GM21390 (cell line): ENCODE results near the gene P2RY6.
"Not testable (repeated sequence)": the region's sequence is repeated elsewhere in the genome, so short reads cannot be mapped to it uniquely, and the experiment has no call there.

Experiments
- ATAC-seq: cut with Tn5 transposase; IDR thresholded peaks from one replicate; pipeline ENCODE4 v1.9.1; 2021; ENCODE audit not compliant: unreplicated experiment

Gene P2RY6

DNA sequence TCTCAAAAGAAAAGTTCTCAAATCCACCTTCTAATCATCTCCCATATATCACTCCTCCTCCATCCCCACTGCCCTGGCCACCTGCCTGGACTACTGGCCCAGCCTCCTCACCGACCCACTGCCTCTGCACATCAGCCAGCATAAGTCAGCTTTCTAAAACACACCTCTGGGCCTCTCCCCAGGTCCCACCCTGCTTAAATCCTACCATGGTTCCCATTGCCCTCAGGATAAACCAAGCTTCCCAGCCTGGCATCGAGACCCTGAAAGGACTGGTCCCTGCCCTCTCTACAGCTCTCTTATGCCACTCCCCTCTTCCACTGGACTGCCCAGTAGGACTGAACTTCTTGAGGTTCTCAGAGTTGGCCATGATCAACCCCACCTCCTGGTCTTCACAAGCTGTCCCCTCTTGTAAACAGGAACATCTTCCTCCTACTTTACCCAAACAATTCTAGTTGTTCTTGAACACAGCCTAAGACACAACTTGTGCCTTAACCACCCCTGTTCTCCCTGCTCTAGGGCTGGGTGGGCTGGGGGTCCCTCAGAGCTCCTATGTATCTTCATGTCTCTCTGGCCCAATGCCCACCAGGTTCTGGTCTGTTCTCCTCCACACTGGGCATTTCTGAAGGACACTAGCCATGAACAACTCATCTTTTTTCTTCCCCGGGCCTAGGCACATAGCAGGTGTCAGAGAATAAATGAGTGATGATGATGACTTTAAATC is 12.6 kb upstream of the P2RY6 start:
- no peak for ATAC-seq

- no peak for ATAC-seq
Measured at GRCh38 chr11:73260127-73260457, 12.0 kb upstream of the P2RY6 start.

GRCh38 chr11:73262851-73263495 is 9.2 kb upstream of the P2RY6 start:
- no peak for ATAC-seq

GRCh38 chr11:73263640-73264039 is 8.5 kb upstream of the P2RY6 start:
- ATAC-seq = no peak

- no peak for ATAC-seq
Measured at GRCh38 chr11:73265278-73265810, 6.8 kb upstream of the P2RY6 start.

DNA sequence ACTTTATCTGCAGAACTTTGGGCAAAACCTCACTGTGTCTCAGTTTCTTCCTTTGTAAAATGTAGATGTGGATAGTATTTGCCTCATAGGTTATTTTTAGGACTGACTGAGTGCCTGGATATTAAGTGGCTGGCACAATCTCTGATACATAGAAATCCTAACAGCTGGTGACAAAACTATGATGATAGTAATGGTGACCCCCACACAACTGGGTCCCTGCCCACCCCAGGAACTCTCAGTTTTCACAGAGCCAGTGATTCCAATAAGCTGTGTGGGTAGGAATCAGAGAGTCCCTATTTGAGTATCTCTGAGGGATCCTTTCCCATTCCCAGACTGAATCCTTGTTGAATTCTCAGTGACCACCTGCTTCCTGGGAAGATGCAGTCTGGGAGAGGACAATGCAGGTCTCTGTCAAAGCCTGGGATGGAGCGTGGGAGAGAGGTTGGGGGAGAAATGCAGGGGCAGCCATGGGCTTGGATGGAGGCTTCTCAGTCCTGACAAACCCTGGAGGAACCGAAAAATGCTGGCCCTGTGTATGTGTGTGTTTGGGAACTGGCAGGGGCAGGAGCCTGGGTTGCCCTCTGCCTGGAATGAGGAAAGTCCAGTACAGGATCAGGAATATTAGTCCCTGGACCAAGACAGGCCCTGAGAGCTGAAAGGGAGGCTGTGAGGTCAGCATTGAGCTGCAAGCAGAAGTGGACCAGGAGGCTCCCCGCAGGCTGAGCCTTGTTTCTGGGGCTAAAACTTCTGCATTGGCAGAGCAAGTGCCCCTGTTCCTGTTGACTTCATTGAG is 6.1 kb upstream of the P2RY6 start:
- ATAC-seq = no peak

- no peak for ATAC-seq
Measured at GRCh38 chr11:73266646-73267020, 5.5 kb upstream of the P2RY6 start.

DNA sequence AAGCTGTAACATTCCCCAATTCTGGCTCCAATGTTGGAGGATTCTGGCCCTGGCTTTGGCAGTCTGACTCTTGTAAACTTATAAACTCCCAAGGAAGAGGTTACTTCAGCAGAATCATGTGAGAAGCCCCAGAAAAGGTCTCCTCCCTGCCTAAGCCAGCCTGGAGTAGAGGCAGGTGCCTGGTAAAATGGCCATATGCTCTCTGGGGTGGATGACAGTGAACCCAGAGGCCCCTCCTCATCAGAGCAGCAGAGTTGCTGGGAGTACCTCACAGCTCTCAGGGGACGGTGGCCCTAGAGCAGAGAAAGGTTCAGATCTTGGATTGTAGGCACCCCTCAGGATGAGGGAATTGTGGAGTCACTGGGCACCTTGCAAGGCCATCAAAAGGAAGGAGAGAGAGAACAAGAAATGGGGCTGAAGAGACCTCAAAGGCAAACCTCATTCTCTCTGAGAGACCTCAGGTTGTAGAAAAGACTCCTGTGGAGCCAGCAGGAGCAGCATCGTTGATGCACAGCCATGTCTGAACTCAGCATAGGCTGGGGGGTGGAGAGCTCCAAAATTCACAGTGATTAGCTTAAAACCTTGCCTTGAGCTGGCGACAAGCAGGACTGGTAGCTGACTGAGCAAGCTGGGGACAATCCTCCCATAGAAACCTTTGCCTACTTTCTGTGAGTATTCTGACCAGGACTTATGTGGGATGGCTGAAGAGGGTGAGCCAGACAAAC is 4.9 kb upstream of the P2RY6 start:
- ATAC-seq = no peak

- no peak for ATAC-seq
Measured at GRCh38 chr11:73267906-73268540, 4.1 kb upstream of the P2RY6 start.

GRCh38 chr11:73268671-73269271 is 3.4 kb upstream of the P2RY6 start:
- no peak for ATAC-seq

DNA sequence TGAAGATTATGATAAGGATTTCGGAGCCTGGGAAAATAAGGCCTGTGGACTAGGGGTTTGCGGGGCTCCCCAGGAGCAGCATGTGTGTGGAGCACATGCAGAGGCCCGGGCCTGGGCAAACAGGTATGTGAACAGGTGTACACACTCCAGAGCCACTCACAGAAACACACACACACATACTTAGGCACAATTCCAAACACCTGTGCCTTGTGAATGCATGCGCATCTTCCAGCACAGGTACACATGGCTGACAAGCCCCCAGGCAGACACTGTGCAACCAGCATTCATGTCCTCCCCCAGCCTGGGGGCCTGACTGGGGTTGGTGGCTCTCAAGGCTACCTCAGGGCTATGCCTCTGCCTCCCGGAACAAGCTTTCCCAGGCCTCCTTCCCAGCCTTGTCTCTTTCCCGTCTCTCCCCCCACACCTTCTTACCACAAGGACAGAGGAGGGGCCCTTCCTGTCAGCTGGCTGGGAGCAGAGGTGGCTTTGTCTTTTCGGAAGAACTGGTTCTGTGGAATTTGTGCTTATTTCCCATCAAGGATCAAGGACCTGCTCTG is 2.6 kb upstream of the P2RY6 start:
- ATAC-seq = no peak

GRCh38 chr11:73270016-73270854 is 1.9 kb upstream of the P2RY6 start:
- ATAC-seq = no peak

DNA sequence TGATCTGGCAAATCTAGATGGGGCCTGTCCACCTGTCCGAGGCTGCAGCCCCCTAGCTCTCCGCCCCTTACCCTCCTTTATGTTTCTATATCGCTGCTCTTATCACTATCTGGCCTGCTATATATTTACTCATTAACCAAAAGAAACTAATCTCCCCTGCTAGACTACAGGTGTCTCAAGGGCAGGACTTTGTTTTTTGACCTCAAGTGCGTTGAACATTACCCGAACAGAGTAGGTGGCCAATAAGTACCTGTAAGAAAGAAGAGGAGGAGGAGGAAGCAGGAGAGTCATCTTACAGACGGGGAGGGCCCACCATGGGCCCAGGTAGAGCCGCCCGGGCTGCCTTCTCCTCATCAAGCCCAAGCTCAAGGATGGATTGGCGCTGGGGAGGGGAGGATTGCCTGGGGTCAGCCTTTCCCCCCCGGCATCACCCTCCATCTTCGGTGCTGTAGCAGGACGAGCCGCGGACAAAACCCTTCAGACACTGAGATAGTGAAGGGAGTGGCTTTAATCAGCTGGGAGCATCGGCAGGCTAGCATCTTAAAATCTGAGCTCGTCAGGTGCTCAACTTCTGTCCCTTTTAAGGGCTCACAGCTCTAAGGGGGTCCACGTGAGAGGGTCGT is 1.2 kb upstream of the P2RY6 start:
- no peak for ATAC-seq

- ATAC-seq = not testable (repeated sequence)
Measured at GRCh38 chr11:73271478-73271865, 666 bp upstream of the P2RY6 start.

DNA sequence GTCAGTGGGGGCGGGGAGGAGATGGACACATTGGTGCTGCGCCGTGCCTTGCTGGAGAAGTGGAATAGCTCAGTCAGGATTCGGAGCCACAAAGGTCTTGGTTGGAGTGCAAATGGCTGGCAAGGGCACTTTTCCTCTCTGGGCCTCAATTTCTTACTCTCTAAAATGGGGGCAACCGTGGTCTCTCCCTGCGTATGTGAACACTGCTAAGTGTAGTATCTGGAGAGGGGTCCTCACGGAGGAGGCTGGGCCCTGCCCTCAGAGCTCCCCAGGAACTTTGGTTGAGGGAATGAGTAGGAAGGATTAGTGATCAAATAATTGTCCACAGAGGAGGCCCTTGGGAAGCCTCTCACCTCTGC is 521 bp downstream of the P2RY6 start:
- ATAC-seq = no peak

- no peak for ATAC-seq
Measured at GRCh38 chr11:73273222-73273895, 1.2 kb downstream of the P2RY6 start.

- ATAC-seq = not testable (repeated sequence)
Measured at GRCh38 chr11:73274191-73274590, 2.1 kb downstream of the P2RY6 start.

- ATAC-seq = no peak
Measured at GRCh38 chr11:73274722-73275380, 2.7 kb downstream of the P2RY6 start.
